Measurements from ENCODE around the gene CCDC7. TPM values are rescaled to one million over a fixed set of nuclear protein-coding genes. Genes with fewer than 3 reads are reported as not detected.
"Not testable (repeated sequence)": the region's sequence is repeated elsewhere in the genome, so short reads cannot be mapped to it uniquely, and the experiment has no call there.

The CCDC7 gene
- total RNA-seq, 1 experiment from 2014 or later = 6.0 TPM

GRCh38 chr10:32548208-32548607 is 102.3 kb downstream of the CCDC7 start:
- CTCF ChIA-PET = no interaction called here
- TF ChIP-seq SIN3A (IDR thresholded peaks at IDR 0.05; ENCODE audit: borderline replicate concordance, insufficient read depth, low read depth, low read length) (no peak), POLR2AphosphoS5 (IDR thresholded peaks at IDR 0.05; ENCODE audit: low read depth, low read length) (no peak), TCF7L2 (IDR thresholded peaks at IDR 0.05; ENCODE audit: low read depth, low read length) (no peak)
- TF ChIP-seq, protein P1, sequence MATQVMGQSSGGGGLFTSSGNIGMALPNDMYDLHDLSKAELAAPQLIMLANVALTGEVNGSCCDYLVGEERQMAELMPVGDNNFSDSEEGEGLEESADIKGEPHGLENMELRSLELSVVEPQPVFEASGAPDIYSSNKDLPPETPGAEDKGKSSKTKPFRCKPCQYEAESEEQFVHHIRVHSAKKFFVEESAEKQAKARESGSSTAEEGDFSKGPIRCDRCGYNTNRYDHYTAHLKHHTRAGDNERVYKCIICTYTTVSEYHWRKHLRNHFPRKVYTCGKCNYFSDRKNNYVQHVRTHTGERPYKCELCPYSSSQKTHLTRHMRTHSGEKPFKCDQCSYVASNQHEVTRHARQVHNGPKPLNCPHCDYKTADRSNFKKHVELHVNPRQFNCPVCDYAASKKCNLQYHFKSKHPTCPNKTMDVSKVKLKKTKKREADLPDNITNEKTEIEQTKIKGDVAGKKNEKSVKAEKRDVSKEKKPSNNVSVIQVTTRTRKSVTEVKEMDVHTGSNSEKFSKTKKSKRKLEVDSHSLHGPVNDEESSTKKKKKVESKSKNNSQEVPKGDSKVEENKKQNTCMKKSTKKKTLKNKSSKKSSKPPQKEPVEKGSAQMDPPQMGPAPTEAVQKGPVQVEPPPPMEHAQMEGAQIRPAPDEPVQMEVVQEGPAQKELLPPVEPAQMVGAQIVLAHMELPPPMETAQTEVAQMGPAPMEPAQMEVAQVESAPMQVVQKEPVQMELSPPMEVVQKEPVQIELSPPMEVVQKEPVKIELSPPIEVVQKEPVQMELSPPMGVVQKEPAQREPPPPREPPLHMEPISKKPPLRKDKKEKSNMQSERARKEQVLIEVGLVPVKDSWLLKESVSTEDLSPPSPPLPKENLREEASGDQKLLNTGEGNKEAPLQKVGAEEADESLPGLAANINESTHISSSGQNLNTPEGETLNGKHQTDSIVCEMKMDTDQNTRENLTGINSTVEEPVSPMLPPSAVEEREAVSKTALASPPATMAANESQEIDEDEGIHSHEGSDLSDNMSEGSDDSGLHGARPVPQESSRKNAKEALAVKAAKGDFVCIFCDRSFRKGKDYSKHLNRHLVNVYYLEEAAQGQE (IDR thresholded peaks at IDR 0.05; ENCODE audit: insufficient read depth in 1 of 2, low read depth in 2 of 2, low read length in 1 of 2) = no peak
- TF ChIP-seq, protein P2, sequence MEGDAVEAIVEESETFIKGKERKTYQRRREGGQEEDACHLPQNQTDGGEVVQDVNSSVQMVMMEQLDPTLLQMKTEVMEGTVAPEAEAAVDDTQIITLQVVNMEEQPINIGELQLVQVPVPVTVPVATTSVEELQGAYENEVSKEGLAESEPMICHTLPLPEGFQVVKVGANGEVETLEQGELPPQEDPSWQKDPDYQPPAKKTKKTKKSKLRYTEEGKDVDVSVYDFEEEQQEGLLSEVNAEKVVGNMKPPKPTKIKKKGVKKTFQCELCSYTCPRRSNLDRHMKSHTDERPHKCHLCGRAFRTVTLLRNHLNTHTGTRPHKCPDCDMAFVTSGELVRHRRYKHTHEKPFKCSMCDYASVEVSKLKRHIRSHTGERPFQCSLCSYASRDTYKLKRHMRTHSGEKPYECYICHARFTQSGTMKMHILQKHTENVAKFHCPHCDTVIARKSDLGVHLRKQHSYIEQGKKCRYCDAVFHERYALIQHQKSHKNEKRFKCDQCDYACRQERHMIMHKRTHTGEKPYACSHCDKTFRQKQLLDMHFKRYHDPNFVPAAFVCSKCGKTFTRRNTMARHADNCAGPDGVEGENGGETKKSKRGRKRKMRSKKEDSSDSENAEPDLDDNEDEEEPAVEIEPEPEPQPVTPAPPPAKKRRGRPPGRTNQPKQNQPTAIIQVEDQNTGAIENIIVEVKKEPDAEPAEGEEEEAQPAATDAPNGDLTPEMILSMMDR (IDR thresholded peaks at IDR 0.05) = no peak
- Histone ChIP-seq H3K9me3 (ENCODE audit: control insufficient read depth, insufficient read depth, low read depth, low read length) (no peaks in the 10 kb centered on the region), H3K4me1 (ENCODE audit: control insufficient read depth, insufficient read depth, low read length) (no peaks in the 10 kb centered on the region), H3K27me3 (ENCODE audit: control insufficient read depth, insufficient read depth, low read length) (no peaks in the 10 kb centered on the region), H3K27ac (ENCODE audit: low read length) (no peak overlapping the region), H3K4me3 (ENCODE audit: low read depth in 2 of 2, low read length in 2 of 2) (no peak overlapping the region), H3K36me3 (ENCODE audit: control insufficient read depth, insufficient read depth, low read length) (no peaks in the 10 kb centered on the region)
- ATAC-seq (no peak), DNase-seq (ENCODE audit: low read depth, low spot score) (no peak)
- intact Hi-C loops (cut with micrococcal nuclease; ENCODE audit: unreplicated experiment) (no loop called here), in situ Hi-C loops (cut with HindIII; ENCODE audit: low pct_unique_long_range_greater_than_20kb, low sequenced_read_pairs) (no loop called here)
- BruUV-seq (replicated peaks) = no TSS peak
- POLR2A ChIA-PET = no interaction called here

- ATAC-seq = no peak
- H3K27me3 ChIP-seq (ENCODE audit: control insufficient read depth, insufficient read depth, low read length) = no peaks in the 10 kb centered on the region
- CTCF ChIA-PET = no interaction called here
- no peak overlapping the region for H3K4me3 ChIP-seq (ENCODE audit: low read depth in 2 of 2, low read length in 2 of 2)
- intact Hi-C loops (cut with micrococcal nuclease; ENCODE audit: unreplicated experiment) = no loop called here
- H3K4me1 ChIP-seq (ENCODE audit: control insufficient read depth, insufficient read depth, low read length) = no peaks in the 10 kb centered on the region
- DNase-seq (ENCODE audit: low read depth, low spot score) = no peak
- H3K36me3 ChIP-seq (ENCODE audit: control insufficient read depth, insufficient read depth, low read length) = no peaks in the 10 kb centered on the region
- TF ChIP-seq, protein P1 (IDR thresholded peaks at IDR 0.05; ENCODE audit: insufficient read depth in 1 of 2, low read depth in 2 of 2, low read length in 1 of 2) = no peak
- TF ChIP-seq POLR2AphosphoS5 (IDR thresholded peaks at IDR 0.05; ENCODE audit: low read depth, low read length) = no peak
- TF ChIP-seq, protein P2 (IDR thresholded peaks at IDR 0.05) = no peak
- H3K27ac ChIP-seq (ENCODE audit: low read length) = no peak overlapping the region
- POLR2A ChIA-PET = no interaction called here
- no TSS peak for BruUV-seq (replicated peaks)
- H3K9me3 ChIP-seq (ENCODE audit: control insufficient read depth, insufficient read depth, low read depth, low read length) = no peaks in the 10 kb centered on the region
- in situ Hi-C loops (cut with HindIII; ENCODE audit: low pct_unique_long_range_greater_than_20kb, low sequenced_read_pairs) = no loop called here
Observed at GRCh38 chr10:32556783-32557395, 110.9 kb downstream of the CCDC7 start.

- H3K4me1 ChIP-seq (ENCODE audit: control insufficient read depth, insufficient read depth, low read length); DNase-seq (ENCODE audit: low read depth, low spot score); intact Hi-C loops (cut with micrococcal nuclease; ENCODE audit: unreplicated experiment); BruUV-seq (replicated peaks); H3K27ac ChIP-seq (ENCODE audit: low read length); H3K9me3 ChIP-seq (ENCODE audit: control insufficient read depth, insufficient read depth, low read depth, low read length); ATAC-seq; H3K27me3 ChIP-seq (ENCODE audit: control insufficient read depth, insufficient read depth, low read length); H3K36me3 ChIP-seq (ENCODE audit: control insufficient read depth, insufficient read depth, low read length); CTCF ChIA-PET; POLR2A ChIA-PET; in situ Hi-C loops (cut with HindIII; ENCODE audit: low pct_unique_long_range_greater_than_20kb, low sequenced_read_pairs); H3K4me3 ChIP-seq (ENCODE audit: low read depth in 2 of 2, low read length in 2 of 2): not testable (repeated sequence)
Observed at GRCh38 chr10:32562695-32563094, 116.8 kb downstream of the CCDC7 start.
